K562 treated with DMSO at 1 percent for 48 hours (cell line): ENCODE data around the gene CLSTN3. TPM values are rescaled to one million over a fixed set of nuclear protein-coding genes. Genes with fewer than 3 reads are reported as not detected.

Experiments used
- total RNA-seq: library from RNA; unstranded; fragments of 300-600 nt; gene quantifications from 2 replicates; pipeline ENCODE4 v1.2.3, GENCODE V29; 2022; ENCODE audit warnings: low replicate concordance; ENCODE audit errors: extremely low read depth

CLSTN3 gene
- not detected in 2 replicates for total RNA-seq

GRCh38 chr12:7129872-7130691 lies at the start of gene CLSTN3:
CLSTN3 (plus strand) TSS chr12:7130371; CDS start chr12:7130649, 278 bp downstream.

GRCh38 chr12:7092229-7092985 lies 37.8 kb upstream of the CLSTN3 start, which contains the start of gene C1R:
C1R (minus strand) TSS chr12:7092445; CDS start chr12:7092388, 57 bp downstream.

GRCh38 chr12:7108796-7109571 lies 21.2 kb upstream of the CLSTN3 start, which contains the start of gene C1RL:
C1RL (minus strand) TSS chr12:7109214; CDS start chr12:7109180, 34 bp downstream.

GRCh38 chr12:7128681-7129286 lies 1.4 kb upstream of the CLSTN3 start, which contains the start of gene RBP5:
RBP5 (minus strand) TSS chr12:7128889; CDS start chr12:7128775, 114 bp downstream.

GRCh38 chr12:7189398-7190267 lies 59.5 kb downstream of the CLSTN3 start, which contains the start of gene PEX5:
PEX5 (plus strand) TSS chr12:7189686; CDS start chr12:7190378, 692 bp downstream.

Other genes with a start within 250 kb of the CLSTN3 start
- not detected in 2 replicates for gene LRRC23, start 225.5 kb upstream of the CLSTN3 start, total RNA-seq
- not detected in 2 replicates for gene ENO2, start 215.8 kb upstream of the CLSTN3 start, total RNA-seq
- gene ATN1, start 202.4 kb upstream of the CLSTN3 start, total RNA-seq: not detected in 2 replicates
- gene RNU7-1, start 186.6 kb upstream of the CLSTN3 start, total RNA-seq: not detected in 2 replicates
- not detected in 2 replicates for gene C12orf57, start 186.3 kb upstream of the CLSTN3 start, total RNA-seq
- gene PTPN6, start 179.0 kb upstream of the CLSTN3 start, total RNA-seq: not detected in 2 replicates
- not detected in 2 replicates for gene PHB2, start 159.7 kb upstream of the CLSTN3 start, total RNA-seq
- not detected in 2 replicates for gene EMG1, start 159.5 kb upstream of the CLSTN3 start, total RNA-seq
- not detected in 2 replicates for gene LPCAT3, start 111.9 kb upstream of the CLSTN3 start, total RNA-seq
- not detected in 2 replicates for gene C1S, start 69.7 kb upstream of the CLSTN3 start, total RNA-seq
- gene C1R, start 37.9 kb upstream of the CLSTN3 start, total RNA-seq: not detected in 2 replicates
- not detected in 2 replicates for gene C1RL, start 21.2 kb upstream of the CLSTN3 start, total RNA-seq
- gene RBP5, start 1.5 kb upstream of the CLSTN3 start, total RNA-seq: not detected in 2 replicates
- gene PEX5, start 59.3 kb downstream of the CLSTN3 start, total RNA-seq: not detected in 2 replicates
- gene ACSM4, start 173.7 kb downstream of the CLSTN3 start, total RNA-seq: not detected in 2 replicates